Astrocyte of the spinal cord (primary cell): Measurements from ENCODE around the gene AP2B1.

Experiments used
- DNase-seq: peaks from one replicate; pipeline ENCODE4 v3.0.0; 2011; ENCODE audit warnings: low read depth, low spot score
- H3K4me3 ChIP-seq: 2 replicates; pipeline ENCODE4 v1.5.1; 2011; ENCODE audit warnings: low read depth, mild to moderate bottlenecking, low read length, moderate library complexity
- CTCF ChIP-seq: IDR thresholded peaks from 2 replicates; pipeline ENCODE4 v1.5.1; 2012; ENCODE audit warnings: low read depth, mild to moderate bottlenecking, low read length, inconsistent platforms
- in situ Hi-C: cut with HindIII; loops from 2 replicates; pipeline ENCODE4 v1.10.0; 2017; ENCODE audit warnings: low sequenced_read_pairs

AP2B1 gene

GRCh38 chr17:35587074-35587961 lies at the start of gene AP2B1:
Gene AP2B1 (plus strand): TSS chr17:35587322. CDS start chr17:35594031, 6,709 bp downstream.
- in situ Hi-C loops, result no loop called here
- no peak for TF ChIP-seq CTCF
- DNase-seq, result peak; percentile 98
- H3K4me3 ChIP-seq, result peak within 1 kb of the TSS; percentile 98

- no peak within 1 kb of the TSS for H3K4me3 ChIP-seq
- TF ChIP-seq CTCF, result no peak
- in situ Hi-C loops, result no loop called here
- DNase-seq, result no peak
Observed at GRCh38 chr17:35537601-35538141, 49.5 kb upstream of the AP2B1 start, which contains the start of gene SLFN12L. Gene SLFN12L (minus strand): TSS chr17:35537678. CDS start chr17:35522364, 15,314 bp downstream.

- no peak overlapping the region for H3K4me3 ChIP-seq
- DNase-seq, result no peak
- in situ Hi-C loops, result no loop called here
- TF ChIP-seq CTCF, result no peak
Observed at GRCh38 chr17:35539659-35540026, 47.5 kb upstream of the AP2B1 start.

GRCh38 chr17:35540589-35541404 lies 46.3 kb upstream of the AP2B1 start:
- in situ Hi-C loops, result no loop called here
- no peak for TF ChIP-seq CTCF
- DNase-seq, result peak; percentile 46
- H3K4me3 ChIP-seq, result no peak overlapping the region

- H3K4me3 ChIP-seq, result no peak overlapping the region
- no peak for DNase-seq
- in situ Hi-C loops, result no loop called here
- no peak for TF ChIP-seq CTCF
Observed at GRCh38 chr17:35541434-35541833, 45.7 kb upstream of the AP2B1 start.

GRCh38 chr17:35542990-35543389 lies 44.1 kb upstream of the AP2B1 start:
- no peak for DNase-seq
- in situ Hi-C loops, result no loop called here
- no peak overlapping the region for H3K4me3 ChIP-seq
- no peak for TF ChIP-seq CTCF
